Measurements from ENCODE around the gene MAT1A.
"Not testable (repeated sequence)": the region's sequence is repeated elsewhere in the genome, so short reads cannot be mapped to it uniquely, and the experiment has no call there.

GRCh38 chr10:80247611-80248010 is 41.8 kb downstream of the MAT1A start:
- TF ChIP-seq CTCF, POLR2A, EP300 (IDR thresholded peaks at IDR 0.05): not testable (repeated sequence)
